Airway epithelial cell (primary cell): Measurements from ENCODE around the gene UGT3A1. TPM values are rescaled to one million over a fixed set of nuclear protein-coding genes. Genes with fewer than 3 reads are reported as not detected.

Experiments used
- total RNA-seq: library from RNA; depleted of rRNA; stranded (reverse); fragments of >200 nt; gene quantifications from 2 replicates; pipeline ENCODE4 v1.2.3, GENCODE V29; 2015

Gene UGT3A1, protein sequence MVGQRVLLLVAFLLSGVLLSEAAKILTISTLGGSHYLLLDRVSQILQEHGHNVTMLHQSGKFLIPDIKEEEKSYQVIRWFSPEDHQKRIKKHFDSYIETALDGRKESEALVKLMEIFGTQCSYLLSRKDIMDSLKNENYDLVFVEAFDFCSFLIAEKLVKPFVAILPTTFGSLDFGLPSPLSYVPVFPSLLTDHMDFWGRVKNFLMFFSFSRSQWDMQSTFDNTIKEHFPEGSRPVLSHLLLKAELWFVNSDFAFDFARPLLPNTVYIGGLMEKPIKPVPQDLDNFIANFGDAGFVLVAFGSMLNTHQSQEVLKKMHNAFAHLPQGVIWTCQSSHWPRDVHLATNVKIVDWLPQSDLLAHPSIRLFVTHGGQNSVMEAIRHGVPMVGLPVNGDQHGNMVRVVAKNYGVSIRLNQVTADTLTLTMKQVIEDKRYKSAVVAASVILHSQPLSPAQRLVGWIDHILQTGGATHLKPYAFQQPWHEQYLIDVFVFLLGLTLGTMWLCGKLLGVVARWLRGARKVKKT
- not detected in 2 replicates for total RNA-seq

DNA sequence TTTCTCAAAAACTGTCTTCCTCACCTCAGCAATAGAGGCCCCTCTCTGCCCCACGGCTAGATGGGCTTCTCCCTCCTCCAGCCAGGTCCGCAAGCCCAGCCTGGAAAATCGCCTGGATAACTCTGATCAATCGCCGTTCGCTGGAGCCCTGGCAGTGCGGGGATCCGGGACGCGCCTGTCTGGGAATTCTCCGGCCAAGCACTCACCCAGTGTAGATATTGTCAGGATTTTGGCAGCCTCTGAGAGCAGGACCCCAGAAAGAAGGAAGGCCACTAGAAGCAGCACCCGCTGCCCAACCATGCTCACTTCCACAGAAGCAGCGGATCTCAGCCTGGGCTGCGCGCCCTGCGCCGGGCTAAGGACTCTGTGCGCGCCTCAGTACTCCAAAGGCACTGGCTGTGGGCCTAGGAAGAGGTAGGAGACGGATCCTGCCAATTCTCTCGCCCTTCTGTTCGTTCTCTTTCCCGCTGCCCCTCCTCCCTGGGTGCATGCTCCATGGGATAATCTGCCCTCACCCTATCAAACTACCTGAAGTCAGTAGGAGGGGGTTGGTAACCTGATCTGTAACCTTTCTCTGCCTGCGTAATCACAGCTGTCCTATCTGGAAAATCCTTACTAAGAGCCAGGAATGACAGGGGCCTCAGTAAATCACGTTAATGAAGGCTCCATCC is at the start of gene UGT3A1:
UGT3A1 (minus strand) TSS at position 450 of the 671 bp plus-strand sequence; CDS start at position 300, 150 bp downstream.

DNA sequence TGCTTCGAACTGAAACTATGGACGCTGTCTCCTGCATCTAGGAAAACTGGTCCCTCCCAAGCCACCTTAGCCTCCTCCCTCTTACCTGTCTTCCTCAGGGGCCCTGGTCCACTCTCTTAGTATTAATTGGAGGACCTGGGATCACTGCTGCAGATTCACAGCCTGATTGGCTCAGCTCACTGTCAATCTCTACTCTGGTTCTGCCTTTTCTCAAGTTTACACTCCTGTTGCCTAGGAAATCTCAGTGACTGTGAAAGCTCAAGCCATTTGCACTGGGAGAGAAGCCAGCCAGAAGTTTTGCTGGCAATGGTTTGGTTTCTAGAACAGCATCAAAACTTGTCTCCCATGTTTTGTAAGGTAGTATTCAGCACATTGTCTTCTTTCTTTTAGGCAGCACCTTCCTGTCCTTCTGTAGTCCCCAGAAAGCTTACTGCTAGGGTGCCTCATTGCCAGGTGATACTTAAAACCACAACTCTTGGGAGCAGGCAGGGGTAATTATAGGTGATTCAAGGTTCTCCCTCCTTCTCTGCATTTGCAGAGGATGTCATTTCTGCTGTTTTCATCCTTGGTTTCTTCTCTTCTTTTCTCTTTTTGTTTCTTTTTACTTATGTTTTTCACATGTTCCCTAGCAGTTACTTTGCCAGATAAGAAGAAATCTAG is 52.5 kb downstream of the UGT3A1 start, which contains the start of gene CAPSL:
CAPSL (minus strand) TSS at position 55 of the 660 bp plus-strand sequence. CDS start 17,502 bp downstream, outside the sequence.

Other genes starting within 250 kb of the UGT3A1 start
- 1.4 and 1.6 TPM in 2 replicates for gene IL7R, start 134.5 kb downstream of the UGT3A1 start, total RNA-seq
- gene CAPSL, start 52.8 kb downstream of the UGT3A1 start, total RNA-seq = not detected in 2 replicates
- gene UGT3A2, start 75.5 kb upstream of the UGT3A1 start, total RNA-seq = not detected in 2 replicates
- gene LMBRD2, start 160.5 kb upstream of the UGT3A1 start, total RNA-seq = 4.6 and 6.9 TPM in 2 replicates
- 51.1 and 56.2 TPM in 2 replicates for gene SKP2, start 160.7 kb upstream of the UGT3A1 start, total RNA-seq